IMR-90 (cell line): Measurements from ENCODE around the gene CNBD2. TPM values are rescaled to one million over a fixed set of nuclear protein-coding genes. Genes with fewer than 3 reads are reported as not detected.

ENCODE experiments used
- ATAC-seq: fragments of 200-7000 bp; cut with Tn5 transposase; 2 replicates; pipeline ENCODE4 v1.9.1; 2020; ENCODE audit warnings: low read depth, mild to moderate bottlenecking, moderate library complexity
- BruUV-seq: library from RNA; stranded (reverse); fragments of 400-500 nt; replicated peaks from 2 replicates; lab custom pipeline; 2021; lab: Mats Ljungman, UMichigan
- CTCF ChIA-PET: fragments of 300-600 bp; formaldehyde crosslinking; extraction: SDS; loops from one replicate; lab custom pipeline; 2021; ENCODE audit warnings: antibody characterized with exemption; lab: Yijun Ruan, JAX
- POLR2A ChIA-PET: fragments of 300-600 bp; sonication (Branson Sonifier 250); formaldehyde crosslinking; loops from one replicate; lab custom pipeline; 2022; ENCODE audit warnings: antibody characterized with exemption; ENCODE audit not compliant: unreplicated experiment; lab: Charles Lee
- DNase-seq: peaks from one replicate; pipeline ENCODE4 v3.0.0; 2013
- H2AFZ ChIP-seq: replicated peaks from 2 replicates; pipeline ENCODE3; 2013; ENCODE audit warnings: low read length, mild to moderate bottlenecking; ENCODE audit not compliant: poor library complexity
- H2AK5ac ChIP-seq: 2 replicates; pipeline ENCODE4 v1.6.1; 2013; ENCODE audit warnings: low read depth, low read length, inconsistent platforms
- H2AK9ac ChIP-seq: replicated peaks from 2 replicates; pipeline ENCODE3; 2013; ENCODE audit warnings: mild to moderate bottlenecking, low read depth, low read length, moderate library complexity; ENCODE audit not compliant: poor library complexity
- H2BK120ac ChIP-seq: 2 replicates; pipeline ENCODE4 v1.6.1; 2013; ENCODE audit warnings: low read depth, low read length, inconsistent platforms
- H2BK15ac ChIP-seq: 3 replicates; pipeline ENCODE4 v1.6.1; 2013; ENCODE audit warnings: low read depth, low read length, inconsistent platforms
- H2BK20ac ChIP-seq: 2 replicates; pipeline ENCODE4 v1.6.1; 2013; ENCODE audit warnings: low read depth, mild to moderate bottlenecking, inconsistent platforms, low read length, moderate library complexity
- H2BK5ac ChIP-seq: 2 replicates; pipeline ENCODE4 v1.6.1; 2013; ENCODE audit warnings: mild to moderate bottlenecking, low read depth, low read length, inconsistent platforms; ENCODE audit not compliant: poor library complexity, severe bottlenecking
- H3K14ac ChIP-seq: replicated peaks from 2 replicates; pipeline ENCODE4 v1.6.1; 2013; ENCODE audit warnings: low read depth, low read length, inconsistent platforms
- H3K18ac ChIP-seq: 2 replicates; pipeline ENCODE4 v1.6.1; 2013; ENCODE audit warnings: low read depth, low read length, control low read depth
- H3K23ac ChIP-seq: 2 replicates; pipeline ENCODE4 v1.6.1; 2013; ENCODE audit warnings: low read depth, low read length, inconsistent platforms
- H3K27ac ChIP-seq: 2 replicates; pipeline ENCODE4 v1.5.1; 2013; ENCODE audit warnings: mild to moderate bottlenecking, control low read depth, low read length; ENCODE audit not compliant: insufficient read depth
- H3K27me3 ChIP-seq: 2 replicates; pipeline ENCODE4 v1.6.1; 2013; ENCODE audit warnings: low read length; ENCODE audit not compliant: control insufficient read depth, insufficient read depth
- H3K36me3 ChIP-seq: 2 replicates; pipeline ENCODE4 v1.6.1; 2013; ENCODE audit warnings: low read length, mixed read lengths; ENCODE audit not compliant: control insufficient read depth, insufficient read depth
- H3K4ac ChIP-seq: 2 replicates; pipeline ENCODE4 v1.6.1; 2013; ENCODE audit warnings: low read depth, low read length, inconsistent platforms
- H3K4me1 ChIP-seq: 2 replicates; pipeline ENCODE4 v1.6.1; 2013; ENCODE audit warnings: low read length, mixed read lengths; ENCODE audit not compliant: control insufficient read depth, insufficient read depth
- H3K4me2 ChIP-seq: 2 replicates; pipeline ENCODE4 v1.6.1; 2013; ENCODE audit warnings: low read depth, mild to moderate bottlenecking, control low read depth, low read length, moderate library complexity
- H3K4me3 ChIP-seq: 2 replicates; pipeline ENCODE4 v1.5.1; 2013; ENCODE audit warnings: low read depth, mild to moderate bottlenecking, control low read depth, low read length, moderate library complexity; ENCODE audit not compliant: insufficient read depth
- H3K56ac ChIP-seq: 2 replicates; pipeline ENCODE4 v1.6.1; 2013; ENCODE audit warnings: low read length, inconsistent platforms; ENCODE audit not compliant: insufficient read depth; ENCODE audit errors: extremely low read depth
- H3K79me1 ChIP-seq, 2 experiments: 2 replicates each; pipeline ENCODE4 v1.6.1; 2013; ENCODE audit warnings: low read length in 2 of 2, inconsistent platforms in 1 of 2, low read depth in 1 of 2
- H3K9ac ChIP-seq: 2 replicates; pipeline ENCODE4 v1.6.1; 2013; ENCODE audit warnings: low read depth, low read length, control low read depth
- H3K9me1 ChIP-seq: 2 replicates; pipeline ENCODE4 v1.6.1; 2013; ENCODE audit warnings: low read length, inconsistent platforms; ENCODE audit not compliant: insufficient read depth
- H3K9me3 ChIP-seq: 2 replicates; pipeline ENCODE4 v1.6.1; 2013; ENCODE audit warnings: low read length; ENCODE audit not compliant: control insufficient read depth, insufficient read depth
- H4K20me1 ChIP-seq: 2 replicates; pipeline ENCODE4 v1.6.1; 2013; ENCODE audit warnings: low read length, inconsistent platforms; ENCODE audit not compliant: insufficient read depth
- H4K5ac ChIP-seq: 2 replicates; pipeline ENCODE4 v1.6.1; 2013; ENCODE audit warnings: mild to moderate bottlenecking, low read depth, low read length, control low read depth
- H4K8ac ChIP-seq, 2 experiments: 2 replicates each; pipeline ENCODE4 v1.6.1; 2013; ENCODE audit warnings: low read depth in 2 of 2, low read length in 2 of 2, control low read depth in 1 of 2, inconsistent platforms in 1 of 2
- H4K91ac ChIP-seq: 2 replicates; pipeline ENCODE4 v1.6.1; 2013; ENCODE audit warnings: low read depth, low read length, inconsistent platforms; ENCODE audit not compliant: insufficient read depth
- CEBPB ChIP-seq: IDR thresholded peaks from 2 replicates; pipeline ENCODE4 v1.6.1; 2012; ENCODE audit warnings: low read depth, low read length, improper control_type of control experiment
- FOS ChIP-seq: fragments of 150-350 bp; IDR thresholded peaks from 2 replicates; pipeline ENCODE4 v1.6.1; 2016; ENCODE audit warnings: low read depth, low read length
- MAZ ChIP-seq: IDR thresholded peaks from 2 replicates; pipeline ENCODE4 v1.6.1; 2012; ENCODE audit warnings: low read depth, mild to moderate bottlenecking, low read length, improper control_type of control experiment, moderate library complexity, borderline replicate concordance
- WGBS, 2 experiments: methylation state at CpG; one replicate each; pipeline versions ENCODE4 v1.1.5 to v1.1.7; 2013; ENCODE audit warnings: missing lambda C conversion rate in 2 of 2; ENCODE audit not compliant: insufficient read length in 1 of 2; ENCODE audit errors: extremely low coverage in 2 of 2; 5-methylcytosine and 5-hydroxymethylcytosine counted together
- dilution Hi-C: fragments of 300-500 bp; cut with HindIII; formaldehyde crosslinking; loops from one replicate; pipeline ENCODE4 v1.14.3; 2018; ENCODE audit warnings: low sequenced_read_pairs; ENCODE audit not compliant: unreplicated experiment
- in situ Hi-C: fragments of 300-500 bp; cut with MboI; formaldehyde crosslinking; loops from 3 replicates; pipeline ENCODE4 v1.14.3; 2019; ENCODE audit warnings: low sequenced_read_pairs, inconsistent platforms, mixed read lengths
- intact Hi-C: fragments of 100-400 bp; cut with micrococcal nuclease; formaldehyde crosslinking; loops from 2 replicates; pipeline ENCODE4 v1.10.0; 2022
- polyA plus RNA-seq, 3 experiments: library from polyadenylated mRNA; depleted of rRNA; stranded (reverse); fragments of >200 nt; gene quantifications; 2 replicates each; pipeline ENCODE4 v1.2.3, GENCODE V29; 2012; ENCODE audit warnings: low replicate concordance in 1 of 3
- total RNA-seq: library from RNA; depleted of rRNA; stranded (reverse); fragments of >200 nt; gene quantifications from 2 replicates; pipeline ENCODE4 v1.2.3, GENCODE V29; 2012

The CNBD2 gene
- total and polyA plus RNA-seq, 2 of the 4 experiments (the other 2 are of a cell fraction), result 0.90 to 1.7 TPM

DNA sequence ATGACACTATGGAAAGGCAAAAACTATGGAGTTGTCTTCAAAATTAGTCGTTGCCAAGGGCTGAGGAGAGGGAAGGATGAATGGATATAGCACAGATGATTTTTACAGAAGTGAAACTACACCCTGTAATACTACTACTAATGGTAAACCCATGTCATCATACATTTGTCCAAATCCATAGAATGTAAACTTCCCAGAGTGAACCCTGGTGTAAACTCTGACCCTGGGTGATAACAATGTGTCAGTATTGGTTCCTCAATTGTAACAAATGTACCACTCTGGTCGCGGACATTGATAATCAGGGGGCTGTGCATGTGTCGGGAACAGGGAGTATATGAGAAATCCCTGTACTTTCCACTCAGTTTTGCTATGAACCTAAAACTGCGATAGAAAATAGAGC lies 72.2 kb downstream of the CNBD2 start:
- TF ChIP-seq CEBPB, result no peak
- TF ChIP-seq FOS, result no peak
- TF ChIP-seq MAZ, result no peak
- Histone ChIP-seq H3K9me1 (peaks cover 18% of the 10 kb centered on the region), H3K23ac (no peak overlapping the region), H2BK20ac (no peak overlapping the region), H3K27me3 (no peaks in the 10 kb centered on the region), H4K5ac (no peak overlapping the region), H4K91ac (no peak overlapping the region), H2BK15ac (no peak overlapping the region), H3K9me3 (no peaks in the 10 kb centered on the region), H3K4me2 (no peak overlapping the region), H3K56ac (no peak overlapping the region), H2BK120ac (no peak overlapping the region), H4K20me1 (peaks cover 38% of the 10 kb centered on the region), H3K4me1 (no peaks in the 10 kb centered on the region), H3K18ac (no peak overlapping the region), H2AK9ac (no peak overlapping the region), H3K79me1 (peaks cover 15 to 40% of the 10 kb centered on the region in 2 experiments), H3K9ac (no peak overlapping the region), H2BK5ac (no peak overlapping the region), H3K27ac (no peak overlapping the region), H2AK5ac (no peak overlapping the region), H2AFZ (no peak overlapping the region), H3K4me3 (no peak overlapping the region), H3K14ac (no peak overlapping the region), H3K36me3 (peaks cover 5% of the 10 kb centered on the region), H3K4ac (no peak overlapping the region), H4K8ac (no peak overlapping the region)
- dilution Hi-C loops (no loop called here), intact Hi-C loops (no loop called here), in situ Hi-C loops (no loop called here)
- DNase-seq (no peak), ATAC-seq (no peak)
- POLR2A ChIA-PET, result no interaction called here
- WGBS, 2 experiments, result no CpG with 5 or more reads among the region's 5 CpGs
- CTCF ChIA-PET, result no interaction called here
- no TSS peak for BruUV-seq
